GM12878 (cell line): ENCODE data around the gene PHACTR1. TPM values are rescaled to one million over a fixed set of nuclear protein-coding genes. Genes with fewer than 3 reads are reported as not detected.

Experiments
- ATAC-seq: fragments of 200-7000 bp; cut with Tn5 transposase; 3 replicates; pipeline ENCODE4 v1.9.1; 2020; ENCODE audit warnings: mild to moderate bottlenecking, moderate library complexity
- BruUV-seq: library from RNA; stranded (reverse); fragments of 400-500 nt; replicated peaks from 2 replicates; lab custom pipeline; 2021; lab: Mats Ljungman, UMichigan
- CTCF ChIA-PET: fragments of 300-600 bp; sonication (Branson Sonifier 250); formaldehyde crosslinking; extraction: SDS; loops from one replicate; lab custom pipeline; 2021; ENCODE audit warnings: inconsistent platforms; lab: Yijun Ruan, JAX
- POLR2A ChIA-PET: fragments of 350-600 bp; formaldehyde crosslinking; extraction: SDS; loops from one replicate; lab custom pipeline; 2021; ENCODE audit warnings: inconsistent platforms; lab: Charles Lee
- RAD21 ChIA-PET: fragments of 300-600 bp; sonication (Branson Sonifier 250); formaldehyde crosslinking; loops from one replicate; lab custom pipeline; 2023; ENCODE audit warnings: antibody characterized with exemption; ENCODE audit not compliant: unreplicated experiment; lab: Charles Lee
- SMC1A ChIA-PET: fragments of 300-600 bp; sonication (Branson Sonifier 250); formaldehyde crosslinking; loops from one replicate; lab custom pipeline; 2023; ENCODE audit not compliant: unreplicated experiment, uncharacterized antibody; lab: Charles Lee
- DNase-seq: peaks from one replicate; pipeline ENCODE4 v3.0.0-alpha.2; 2011; ENCODE audit warnings: low read depth, low spot score
- FAIRE-seq: peaks from 3 replicates; lab custom pipeline; 2011; peaks lifted over from hg19 to GRCh38; lab: Jason Lieb, UNC
- H2AFZ ChIP-seq: 2 replicates; pipeline ENCODE4 v1.6.0; 2011; ENCODE audit warnings: low read depth, low read length, control low read depth; ENCODE audit not compliant: control insufficient read depth
- H3K27ac ChIP-seq: 2 replicates; pipeline ENCODE4 v1.5.1; 2011; ENCODE audit warnings: control low read depth; ENCODE audit not compliant: control insufficient read depth, insufficient read depth
- H3K27me3 ChIP-seq, 2 experiments: replicated peaks in 1 of 2; 2 replicates each; pipeline versions ENCODE4 v1.6.0 to v1.6.1; 2011; ENCODE audit warnings: low read length in 1 of 2; ENCODE audit not compliant: control insufficient read depth in 2 of 2, insufficient read depth in 2 of 2
- H3K36me3 ChIP-seq, 2 experiments: 2 replicates each; pipeline ENCODE4 v1.5.1; 2011; ENCODE audit warnings: low read length in 1 of 2; ENCODE audit not compliant: control insufficient read depth in 2 of 2, insufficient read depth in 2 of 2
- H3K4me1 ChIP-seq: 2 replicates; pipeline ENCODE4 v1.6.1; 2011; ENCODE audit warnings: mild to moderate bottlenecking, low read length, moderate library complexity, mixed read lengths; ENCODE audit not compliant: control insufficient read depth, insufficient read depth
- H3K4me2 ChIP-seq: 2 replicates; pipeline ENCODE4 v1.6.0; 2011; ENCODE audit warnings: control low read depth; ENCODE audit not compliant: control insufficient read depth, insufficient read depth
- H3K4me3 ChIP-seq: fragments of 200-600 bp; sonication (generic); 2 replicates; pipeline ENCODE4 v1.5.1; 2016
- H3K79me2 ChIP-seq: 2 replicates; pipeline ENCODE4 v1.6.0; 2011; ENCODE audit warnings: low read length; ENCODE audit not compliant: control insufficient read depth, insufficient read depth
- H3K9ac ChIP-seq: 2 replicates; pipeline ENCODE4 v1.8.0; 2011; ENCODE audit warnings: low read length, control low read depth, mixed read lengths; ENCODE audit not compliant: control insufficient read depth, insufficient read depth
- H3K9me3 ChIP-seq: replicated peaks from 3 replicates; pipeline ENCODE4 v1.5.1; 2011; ENCODE audit warnings: mild to moderate bottlenecking, low read length; ENCODE audit not compliant: control insufficient read depth, insufficient read depth
- H4K20me1 ChIP-seq: 2 replicates; pipeline ENCODE4 v1.6.0; 2011; ENCODE audit not compliant: control insufficient read depth, insufficient read depth
- BCLAF1 ChIP-seq: fragments of 450-650 bp; IDR thresholded peaks from 2 replicates; pipeline ENCODE4 v1.6.1; 2017; ENCODE audit warnings: antibody characterized with exemption, mild to moderate bottlenecking, moderate library complexity
- CBX3 ChIP-seq: fragments of 200-600 bp; sonication (generic); IDR thresholded peaks from 2 replicates; pipeline ENCODE4 v1.6.1; 2016; ENCODE audit warnings: low read depth, borderline replicate concordance
- CREB1 ChIP-seq: IDR thresholded peaks from 2 replicates; pipeline ENCODE4 v1.6.1; 2012; ENCODE audit warnings: low read depth, mild to moderate bottlenecking, inconsistent platforms
- GATAD2B ChIP-seq: fragments of 450-650 bp; conservative IDR thresholded peaks from 2 replicates; pipeline ENCODE4 v1.6.1; 2017; ENCODE audit warnings: low read depth, mild to moderate bottlenecking, moderate library complexity
- IKZF2 ChIP-seq, 2 experiments: fragments of 450-650 bp; IDR thresholded peaks; 2 replicates each; pipeline ENCODE4 v1.6.1; 2017; ENCODE audit warnings: mild to moderate bottlenecking in 2 of 2, moderate library complexity in 2 of 2
- IRF3 ChIP-seq: fragments of 450-650 bp; IDR thresholded peaks from 2 replicates; pipeline ENCODE4 v1.6.1; 2014; ENCODE audit warnings: mild to moderate bottlenecking
- IRF5 ChIP-seq: fragments of 450-650 bp; IDR thresholded peaks from 2 replicates; pipeline ENCODE4 v1.6.1; 2017; ENCODE audit warnings: borderline replicate concordance
- JUNB ChIP-seq: IDR thresholded peaks from 2 replicates; pipeline ENCODE4 v1.6.1; 2016; ENCODE audit warnings: antibody characterized with exemption, mild to moderate bottlenecking
- LARP7 ChIP-seq: fragments of 450-650 bp; IDR thresholded peaks from 2 replicates; pipeline ENCODE4 v1.6.1; 2017; ENCODE audit warnings: mild to moderate bottlenecking
- RAD21 ChIP-seq: IDR thresholded peaks from 2 replicates; pipeline ENCODE4 v1.6.1; 2011; ENCODE audit warnings: mild to moderate bottlenecking, low read depth, low read length, moderate library complexity; ENCODE audit not compliant: insufficient read depth
- SREBF2 ChIP-seq: IDR thresholded peaks from 2 replicates; pipeline ENCODE4 v1.6.1; 2012; ENCODE audit warnings: mild to moderate bottlenecking, low read length
- WRNIP1 ChIP-seq: IDR thresholded peaks from 2 replicates; pipeline ENCODE4 v1.6.1; 2011; ENCODE audit warnings: low read depth, low read length, improper control_type of control experiment, borderline replicate concordance
- WGBS: methylation state at CpG from one replicate; pipeline ENCODE4 v1.1.6; 2016; ENCODE audit warnings: low lambda C conversion rate; ENCODE audit not compliant: insufficient replicate concordance, insufficient coverage; ENCODE audit errors: missing lambda C conversion rate; 5-methylcytosine and 5-hydroxymethylcytosine counted together
- in situ Hi-C: fragments of 300-500 bp; cut with MboI; formaldehyde crosslinking; loops from 9 replicates; pipeline ENCODE4 v1.14.3; 2018; ENCODE audit warnings: mixed read lengths
- intact Hi-C: fragments of 100-400 bp; cut with micrococcal nuclease; formaldehyde crosslinking; loops from one replicate; pipeline ENCODE4 v1.14.2; 2022; ENCODE audit not compliant: unreplicated experiment
- polyA plus RNA-seq, 11 experiments: library from polyadenylated mRNA; depleted of rRNA in 4 of 11; unstranded in 6 of 11; stranded (reverse) in 5 of 11; fragments of >200 nt; fragmentation: Nextera tagmentation in 4 of 11; fragmentation: Illumina TruSeq in 1 of 11; extraction: Ambion mirVana in 4 of 11; extraction: Trizol in 1 of 11; gene quantifications; 1 replicate in 1 of 11; 2 replicates in 10 of 11; pipeline versions ENCODE4 v1.2.1 to v1.2.3, GENCODE V29; 2011 to 2016; ENCODE audit warnings: inconsistent platforms in 2 of 11, missing spikeins in 2 of 11, low read depth in 1 of 11
- total RNA-seq, 4 experiments: library from RNA; depleted of rRNA in 3 of 4; stranded (reverse); fragments of >200 nt in 3 of 4; fragmentation: Illumina TruSeq in 1 of 4; extraction: Trizol in 1 of 4; gene quantifications; 2 replicates each; pipeline versions ENCODE4 v1.2.1 to v1.2.3, GENCODE V29; 2013 to 2021

The PHACTR1 gene
- total and polyA plus RNA-seq, 10 of the 15 experiments (the other 5 are each of a cell fraction or from before 2014, with no cell fraction given), result 34.2 to 94.6 (median 62.3) TPM

GRCh38 chr6:13065581-13065980 lies 349.0 kb downstream of the PHACTR1 start:
- RAD21 ChIA-PET, result no interaction called here
- POLR2A ChIA-PET, result no interaction called here
- Histone ChIP-seq H3K9ac (no peak overlapping the region), H3K4me3 (no peak overlapping the region), H3K27ac (no peak overlapping the region), H3K79me2 (no peaks in the 10 kb centered on the region), H3K36me3 (no peaks in the 10 kb centered on the region), H3K9me3 (no peaks in the 10 kb centered on the region), H2AFZ (no peak overlapping the region), H3K4me2 (no peak overlapping the region)
- ATAC-seq, result no peak
- no TSS peak for BruUV-seq
- in situ Hi-C loops, result no loop called here
- SMC1A ChIA-PET, result no interaction called here
- WGBS, result 0% methylated on average over 1 of the region's 1 CpG
- no peak for TF ChIP-seq IRF3
- TF ChIP-seq GATAD2B, result no peak
- TF ChIP-seq CBX3, result no peak
- TF ChIP-seq BCLAF1, result no peak
- TF ChIP-seq CREB1, result no peak
- TF ChIP-seq IKZF2 (IDR thresholded peaks at IDR 0.05), result no peak
- no peak for TF ChIP-seq IRF5
- TF ChIP-seq JUNB, result no peak
- no peak for TF ChIP-seq WRNIP1
- TF ChIP-seq RAD21, result no peak
- TF ChIP-seq LARP7, result no peak
- TF ChIP-seq SREBF2, result no peak
- TF ChIP-seq, all 136 proteins: peak for 0
- Histone ChIP-seq H4K20me1 (no peaks in the 10 kb centered on the region), H3K27me3 (peaks cover 0 to 2% of the 10 kb centered on the region in 2 experiments; a peak in 1 of 4 replicates), H3K4me1 (no peaks in the 10 kb centered on the region)
- intact Hi-C loops, result no loop called here
- CTCF ChIA-PET, result no interaction called here
- no peak for DNase-seq
- FAIRE-seq, result no peak
